ENCODE measurements around the gene ZFP1.

The ZFP1 gene

DNA sequence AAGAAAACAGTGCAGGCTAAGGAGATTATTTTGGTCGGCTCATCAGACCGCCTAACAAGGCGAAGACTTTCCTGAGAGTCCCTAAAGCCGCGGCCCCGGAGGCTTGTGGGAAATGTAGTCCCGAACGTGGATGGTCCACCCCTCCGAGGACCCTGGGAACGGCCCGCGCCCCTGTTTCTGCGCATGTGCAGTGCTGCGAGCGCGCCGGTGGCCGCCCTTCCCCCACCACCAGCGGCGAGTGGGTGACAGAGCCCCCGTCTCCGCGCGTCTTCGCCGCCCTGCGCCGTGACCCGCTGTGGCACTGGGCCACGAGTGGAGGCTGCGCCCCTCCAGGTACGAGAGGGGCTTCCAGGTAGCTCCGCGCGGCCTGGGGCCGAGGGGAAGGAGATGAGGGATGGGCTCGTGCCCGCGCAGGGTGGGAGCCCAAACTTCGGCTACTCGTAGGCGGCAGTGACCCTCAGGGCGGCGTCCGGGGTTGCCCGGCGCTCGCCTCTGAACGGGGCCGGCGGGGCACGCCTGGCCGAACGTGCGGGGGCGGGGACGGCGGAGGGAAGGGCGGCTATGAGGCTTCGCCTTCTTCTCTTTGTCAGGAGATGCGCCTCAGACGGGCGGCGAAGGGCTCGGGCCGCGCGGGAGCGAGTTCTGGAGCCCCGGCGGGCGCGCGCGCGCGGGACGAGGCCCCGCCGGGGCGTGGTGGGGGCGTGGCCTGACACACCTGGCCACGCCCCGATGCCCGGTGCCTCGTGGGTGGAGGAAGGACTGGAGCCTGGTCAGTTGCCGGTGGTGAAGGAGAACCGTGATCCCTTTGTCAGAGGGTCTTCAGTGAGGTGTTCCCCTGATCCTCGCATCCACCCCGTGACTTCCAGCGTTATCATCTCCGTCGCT lies at the start of gene ZFP1:
Gene ZFP1 (plus strand): TSS at position 214 of the 885 bp plus-strand sequence. CDS start 4,428 bp downstream, outside the sequence.
- peak; percentile 94 to 95 for DNase-seq

- DNase-seq, result no peak
Measured at GRCh38 chr16:75099075-75099667, 49.2 kb upstream of the ZFP1 start.

DNA sequence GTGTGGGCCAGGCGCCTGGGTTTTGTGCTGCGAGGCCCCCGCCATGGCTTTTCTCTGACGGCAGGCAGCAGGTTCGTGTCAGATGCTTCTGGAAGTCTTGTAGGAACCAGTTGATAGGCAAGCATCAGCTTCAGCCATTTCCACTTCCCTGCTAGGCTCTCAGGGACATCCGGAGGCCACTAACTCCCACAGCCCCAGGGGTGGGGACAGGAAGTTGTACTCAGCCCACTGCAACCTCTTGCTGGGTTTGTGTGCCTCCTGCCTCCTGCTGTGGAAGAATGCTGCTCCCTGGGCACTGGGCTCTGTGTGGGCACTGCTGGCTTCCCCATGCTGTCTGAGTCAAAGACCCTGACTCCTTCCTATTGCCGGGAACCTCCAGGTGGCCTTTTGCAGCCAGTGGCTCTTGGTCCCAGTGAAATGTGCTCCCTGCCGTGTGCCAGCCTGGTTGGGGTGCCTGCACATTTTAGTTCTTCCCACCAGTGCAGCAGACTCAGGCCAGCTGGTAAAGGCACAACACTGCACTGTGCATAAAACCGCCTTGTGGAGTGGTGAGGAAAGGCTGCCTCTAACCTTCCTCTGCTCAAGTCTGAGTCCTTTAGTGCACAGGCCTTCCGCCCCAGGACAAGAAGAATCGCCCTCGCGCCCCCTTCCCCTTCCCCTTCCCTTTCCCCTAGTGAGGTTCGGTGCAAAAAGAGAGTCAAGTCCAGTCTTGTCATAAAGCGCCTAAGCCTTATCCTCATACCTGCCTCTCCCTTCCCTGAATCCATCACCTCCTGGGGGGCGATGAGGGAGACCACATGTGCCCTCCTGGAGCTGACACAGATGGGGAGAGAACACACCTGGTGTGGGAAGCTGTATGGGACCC lies 48.4 kb upstream of the ZFP1 start:
- DNase-seq, result peak; percentile 27 to 45

- DNase-seq, result no peak
Measured at GRCh38 chr16:75100603-75100990, 47.7 kb upstream of the ZFP1 start.

DNA sequence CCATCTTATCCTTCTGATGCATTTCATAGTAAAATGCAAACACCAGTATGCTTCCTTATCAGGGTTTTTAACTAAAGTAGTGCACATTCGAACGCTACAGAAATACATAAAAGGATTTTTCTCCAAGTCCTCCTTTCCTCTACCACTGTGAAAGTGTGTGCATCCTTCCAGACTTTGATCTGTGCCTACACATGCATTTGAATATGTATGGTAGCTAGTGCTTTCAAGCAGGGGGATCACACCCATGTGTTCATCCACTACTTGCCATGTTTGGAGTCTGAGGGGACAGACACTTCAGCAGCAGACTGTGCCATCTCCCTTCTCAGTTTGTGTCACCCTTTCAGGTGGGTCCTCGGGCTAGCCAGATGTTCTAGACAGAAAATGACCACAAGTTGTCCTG lies 46.7 kb upstream of the ZFP1 start:
- DNase-seq, result no peak

DNA sequence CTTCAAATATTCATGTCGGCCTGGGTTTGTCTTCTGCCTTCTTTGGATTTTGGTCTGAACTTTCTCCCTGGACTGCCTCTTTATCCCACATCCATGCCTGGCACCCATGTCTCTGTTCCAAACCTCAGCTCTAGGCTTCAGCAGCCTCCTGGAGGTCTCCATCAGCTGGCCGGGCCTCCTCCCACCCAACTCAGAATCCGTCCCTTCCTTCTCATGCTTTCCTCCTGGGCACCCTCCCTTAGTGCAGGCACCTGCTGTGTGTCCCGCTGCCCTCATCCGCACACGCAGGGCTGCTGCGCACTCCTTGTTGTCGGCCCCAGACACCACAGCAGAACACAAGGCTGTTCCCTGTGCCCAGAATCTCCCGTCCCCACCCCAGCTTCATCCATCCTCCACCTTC lies 45.7 kb upstream of the ZFP1 start:
- no peak for DNase-seq

GRCh38 chr16:75103994-75104393 lies 44.3 kb upstream of the ZFP1 start:
- DNase-seq, result no peak

DNA sequence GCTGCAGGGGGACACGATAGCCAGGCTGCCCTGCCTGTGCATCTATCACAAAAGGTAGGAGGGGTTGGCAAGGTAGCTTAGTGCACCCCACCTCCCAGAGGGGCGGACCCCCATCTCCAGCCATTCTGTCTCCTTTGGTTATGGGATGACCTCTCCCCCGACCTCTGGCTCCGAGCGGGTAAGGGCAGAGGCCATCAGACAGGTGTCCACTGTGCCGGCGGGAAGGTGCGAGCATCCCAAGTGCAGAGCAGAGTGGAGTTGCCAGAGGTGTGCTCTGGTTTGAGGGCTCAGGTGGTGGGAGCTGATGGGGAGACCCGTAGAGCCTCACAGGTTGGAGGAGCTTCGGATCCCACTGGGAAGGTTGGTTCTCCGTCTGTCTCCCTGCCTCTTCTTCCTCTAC lies 43.5 kb upstream of the ZFP1 start:
- DNase-seq, result no peak

- DNase-seq, result peak in 1 of 2 donors; percentile 35
Measured at GRCh38 chr16:75105306-75106061, 42.8 kb upstream of the ZFP1 start.

- no peak for DNase-seq
Measured at GRCh38 chr16:75106351-75107274, 41.7 kb upstream of the ZFP1 start.

DNA sequence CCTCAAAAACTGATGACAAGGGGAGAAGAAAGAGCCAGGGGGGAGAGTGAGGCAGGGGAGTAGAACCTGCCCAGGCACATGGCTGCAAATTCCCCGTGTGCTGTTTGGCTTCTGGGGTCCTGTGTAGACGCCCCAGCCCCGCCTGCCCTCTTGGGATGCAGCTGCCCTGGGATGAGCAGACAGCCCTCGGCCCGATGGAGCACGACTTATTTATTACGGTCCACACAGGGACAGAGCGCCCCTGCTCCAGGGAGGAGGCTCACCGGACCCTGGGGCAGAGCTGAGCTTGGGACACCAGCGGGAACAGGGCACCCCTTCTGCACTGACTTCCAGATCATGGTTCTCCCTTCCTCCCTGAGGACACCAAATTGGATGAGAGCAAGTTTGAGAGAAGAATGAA lies 40.8 kb upstream of the ZFP1 start:
- no peak for DNase-seq

- peak; percentile 51 to 64 for DNase-seq
Measured at GRCh38 chr16:75108792-75109731, 39.3 kb upstream of the ZFP1 start.

GRCh38 chr16:75109732-75110243 lies 38.5 kb upstream of the ZFP1 start:
- no peak for DNase-seq

DNA sequence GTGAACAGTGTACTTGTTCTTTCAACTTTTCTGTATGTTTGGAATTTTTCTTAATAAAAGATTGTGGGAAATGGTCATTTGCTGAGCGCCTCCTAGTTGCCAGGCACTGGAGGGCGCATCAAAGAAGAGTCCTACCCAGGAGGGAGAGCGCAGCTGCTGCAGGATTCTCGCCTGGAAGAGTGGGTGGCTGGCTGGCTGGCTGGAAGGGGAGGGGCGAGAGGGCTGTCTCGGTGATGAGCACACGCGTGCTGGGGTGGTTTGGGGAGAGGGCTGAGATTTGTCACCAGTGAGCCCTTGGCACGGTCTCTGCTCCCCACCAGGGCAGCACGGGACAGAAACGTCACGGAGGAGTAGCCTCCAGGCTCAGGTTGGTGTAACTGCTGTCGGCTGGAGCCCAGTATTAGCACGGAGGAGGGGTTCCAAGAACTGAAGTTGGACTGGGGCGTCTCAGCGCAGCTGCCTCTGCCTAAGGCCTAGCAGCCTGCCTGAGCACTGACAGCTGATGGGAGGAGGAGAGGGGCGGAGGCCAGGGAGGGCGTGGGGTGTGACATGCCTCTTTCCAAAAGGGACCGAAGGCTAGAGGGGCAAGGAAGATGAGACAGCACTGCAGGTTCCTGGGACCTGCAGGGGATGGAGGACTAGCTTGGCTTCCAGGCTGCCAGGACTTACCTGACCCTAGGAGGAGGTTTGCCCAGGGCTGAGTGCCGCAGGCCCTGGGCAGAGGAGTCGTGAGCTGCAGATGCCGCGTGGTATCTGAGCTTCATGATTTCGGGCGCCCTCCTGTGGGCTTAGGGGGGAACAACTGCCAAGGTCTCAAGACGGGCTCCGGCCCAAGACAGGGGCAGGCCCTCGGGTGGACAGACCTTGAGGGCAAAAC lies 37.4 kb upstream of the ZFP1 start:
- peak; percentile 83 to 85 for DNase-seq

- no peak for DNase-seq
Measured at GRCh38 chr16:75111514-75111940, 36.8 kb upstream of the ZFP1 start.

GRCh38 chr16:75111961-75112733 lies 36.2 kb upstream of the ZFP1 start:
- DNase-seq, result no peak

GRCh38 chr16:75112734-75113491 lies 35.4 kb upstream of the ZFP1 start:
- no peak for DNase-seq

All from CD4-positive, alpha-beta T cell treated with Interleukin-4 for 1 hour (primary cell).